ENCODE measurements around the gene FGFR3. TPM values are rescaled to one million over a fixed set of nuclear protein-coding genes. Genes with fewer than 3 reads are reported as not detected.

The FGFR3 gene
- total and polyA plus RNA-seq, 10 of the 15 experiments (the other 5 are each of a cell fraction or from before 2014, with no cell fraction given), result 0.05 to 0.33 (median 0.18) TPM; not detected in 6

DNA sequence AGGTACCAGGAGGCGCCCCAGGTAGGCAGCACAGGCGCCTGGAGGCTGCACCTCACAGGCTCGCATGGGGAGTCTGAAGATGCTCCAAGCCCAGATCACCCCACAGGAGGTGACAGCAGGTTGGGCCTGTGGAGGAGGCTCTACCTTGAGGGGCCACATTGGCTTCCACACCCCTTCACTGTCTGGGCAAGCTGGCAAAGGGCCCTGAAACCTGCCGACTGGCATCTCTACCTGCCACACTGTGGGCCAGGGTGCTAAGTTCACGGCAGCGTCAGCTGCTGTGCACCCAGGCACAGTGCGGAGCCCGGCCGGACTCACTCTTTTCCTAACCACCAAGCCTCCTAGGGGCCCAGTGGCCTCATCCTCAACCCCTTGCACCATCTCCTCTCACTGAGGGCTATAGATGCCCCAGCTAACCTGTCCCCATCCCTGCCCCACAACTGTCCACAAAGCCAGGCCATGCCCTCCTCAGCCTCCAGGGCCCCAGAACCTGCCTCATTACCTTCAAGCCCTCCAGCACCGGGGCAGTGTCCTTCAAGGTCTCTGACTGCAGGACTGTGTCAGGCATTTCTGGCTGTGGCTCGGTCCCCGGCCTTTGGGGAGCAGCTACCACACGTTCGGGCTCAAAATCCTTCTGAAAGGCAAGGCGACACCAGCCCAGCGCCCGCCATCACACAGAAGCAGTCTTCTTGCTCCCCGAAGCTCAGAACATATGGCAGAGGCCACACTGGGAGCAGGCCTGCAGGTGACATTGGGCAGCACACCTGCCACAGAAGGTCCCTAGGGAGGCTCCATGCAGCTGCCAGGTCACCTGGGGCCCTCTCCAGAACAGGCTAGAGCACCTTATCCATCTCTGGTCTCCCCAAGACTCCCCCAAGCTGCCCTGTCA, 28.8 kb downstream of the FGFR3 start:
- no peak overlapping the region for H3K4me3 ChIP-seq
- ChIA-PET RAD21 (ENCODE audit: unreplicated experiment) (no interaction called here), CTCF (interaction anchor here (1.5 kb wide), 1 partner anchor 78 kb away, joined by 4 read pairs; no protein-coding TSS in a partner anchor), POLR2A (interaction anchor here (0.5 kb wide), 1 partner anchor 609 kb away, joined by 3 read pairs; no protein-coding TSS in a partner anchor), SMC1A (ENCODE audit: uncharacterized antibody, unreplicated experiment) (no interaction called here)
- no peak for DNase-seq (ENCODE audit: low read depth, low spot score)
- H3K27ac ChIP-seq (ENCODE audit: control insufficient read depth, insufficient read depth), result no peak overlapping the region
- no peaks in the 10 kb centered on the region for H3K9me3 ChIP-seq (replicated peaks; ENCODE audit: control insufficient read depth, insufficient read depth, low read length)
- H3K9ac ChIP-seq (ENCODE audit: control insufficient read depth, insufficient read depth, low read length), result no peak overlapping the region
- H3K79me2 ChIP-seq (ENCODE audit: control insufficient read depth, insufficient read depth, low read length), result no peaks in the 10 kb centered on the region
- H3K36me3 ChIP-seq (ENCODE audit: control insufficient read depth in 2 of 2, insufficient read depth in 2 of 2, low read length in 1 of 2), result peaks cover 19 to 33% of the 10 kb centered on the region in 2 experiments; a peak in 3 of 4 replicates
- no peak overlapping the region for H3K4me2 ChIP-seq (ENCODE audit: control insufficient read depth, insufficient read depth)
- intact Hi-C loops (cut with micrococcal nuclease; ENCODE audit: unreplicated experiment) (no loop called here), in situ Hi-C loops (cut with MboI) (no loop called here)
- no peaks in the 10 kb centered on the region for H3K4me1 ChIP-seq (ENCODE audit: control insufficient read depth, insufficient read depth, low read length)
- no peak overlapping the region for H2AFZ ChIP-seq (ENCODE audit: control insufficient read depth, low read depth, low read length)
- no peak for FAIRE-seq
- no peaks in the 10 kb centered on the region for H4K20me1 ChIP-seq (ENCODE audit: control insufficient read depth, insufficient read depth)
- ATAC-seq, result no peak
- no peaks in the 10 kb centered on the region for H3K27me3 ChIP-seq (replicated peaks in 1 of 2; ENCODE audit: control insufficient read depth in 2 of 2, insufficient read depth in 2 of 2, low read length in 1 of 2)
- BruUV-seq (replicated peaks), result no TSS peak
- WGBS (ENCODE audit: insufficient coverage, insufficient replicate concordance, low lambda C conversion rate, missing lambda C conversion rate), result 93% methylated on average over 18 of the region's 18 CpGs
- TF ChIP-seq ZZZ3 (IDR thresholded peaks at IDR 0.05; ENCODE audit: control insufficient read depth, insufficient read length, low read depth) (no peak), CBFB (IDR thresholded peaks at IDR 0.05; ENCODE audit: low read depth) (no peak), SREBF2 (IDR thresholded peaks at IDR 0.05; ENCODE audit: low read length) (no peak), YBX1 (IDR thresholded peaks at IDR 0.05) (no peak), PML (IDR thresholded peaks at IDR 0.05; ENCODE audit: low read length) (no peak), POU2F2 (IDR thresholded peaks at IDR 0.05; ENCODE audit: borderline replicate concordance, low read depth, low read length) (no peak)
- TF ChIP-seq, protein P1, sequence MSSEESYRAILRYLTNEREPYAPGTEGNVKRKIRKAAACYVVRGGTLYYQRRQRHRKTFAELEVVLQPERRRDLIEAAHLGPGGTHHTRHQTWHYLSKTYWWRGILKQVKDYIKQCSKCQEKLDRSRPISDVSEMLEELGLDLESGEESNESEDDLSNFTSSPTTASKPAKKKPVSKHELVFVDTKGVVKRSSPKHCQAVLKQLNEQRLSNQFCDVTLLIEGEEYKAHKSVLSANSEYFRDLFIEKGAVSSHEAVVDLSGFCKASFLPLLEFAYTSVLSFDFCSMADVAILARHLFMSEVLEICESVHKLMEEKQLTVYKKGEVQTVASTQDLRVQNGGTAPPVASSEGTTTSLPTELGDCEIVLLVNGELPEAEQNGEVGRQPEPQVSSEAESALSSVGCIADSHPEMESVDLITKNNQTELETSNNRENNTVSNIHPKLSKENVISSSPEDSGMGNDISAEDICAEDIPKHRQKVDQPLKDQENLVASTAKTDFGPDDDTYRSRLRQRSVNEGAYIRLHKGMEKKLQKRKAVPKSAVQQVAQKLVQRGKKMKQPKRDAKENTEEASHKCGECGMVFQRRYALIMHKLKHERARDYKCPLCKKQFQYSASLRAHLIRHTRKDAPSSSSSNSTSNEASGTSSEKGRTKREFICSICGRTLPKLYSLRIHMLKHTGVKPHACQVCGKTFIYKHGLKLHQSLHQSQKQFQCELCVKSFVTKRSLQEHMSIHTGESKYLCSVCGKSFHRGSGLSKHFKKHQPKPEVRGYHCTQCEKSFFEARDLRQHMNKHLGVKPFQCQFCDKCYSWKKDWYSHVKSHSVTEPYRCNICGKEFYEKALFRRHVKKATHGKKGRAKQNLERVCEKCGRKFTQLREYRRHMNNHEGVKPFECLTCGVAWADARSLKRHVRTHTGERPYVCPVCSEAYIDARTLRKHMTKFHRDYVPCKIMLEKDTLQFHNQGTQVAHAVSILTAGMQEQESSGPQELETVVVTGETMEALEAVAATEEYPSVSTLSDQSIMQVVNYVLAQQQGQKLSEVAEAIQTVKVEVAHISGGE (CRISPR knock-in tag; IDR thresholded peaks at IDR 0.05), result no peak
- TF ChIP-seq, protein P2, sequence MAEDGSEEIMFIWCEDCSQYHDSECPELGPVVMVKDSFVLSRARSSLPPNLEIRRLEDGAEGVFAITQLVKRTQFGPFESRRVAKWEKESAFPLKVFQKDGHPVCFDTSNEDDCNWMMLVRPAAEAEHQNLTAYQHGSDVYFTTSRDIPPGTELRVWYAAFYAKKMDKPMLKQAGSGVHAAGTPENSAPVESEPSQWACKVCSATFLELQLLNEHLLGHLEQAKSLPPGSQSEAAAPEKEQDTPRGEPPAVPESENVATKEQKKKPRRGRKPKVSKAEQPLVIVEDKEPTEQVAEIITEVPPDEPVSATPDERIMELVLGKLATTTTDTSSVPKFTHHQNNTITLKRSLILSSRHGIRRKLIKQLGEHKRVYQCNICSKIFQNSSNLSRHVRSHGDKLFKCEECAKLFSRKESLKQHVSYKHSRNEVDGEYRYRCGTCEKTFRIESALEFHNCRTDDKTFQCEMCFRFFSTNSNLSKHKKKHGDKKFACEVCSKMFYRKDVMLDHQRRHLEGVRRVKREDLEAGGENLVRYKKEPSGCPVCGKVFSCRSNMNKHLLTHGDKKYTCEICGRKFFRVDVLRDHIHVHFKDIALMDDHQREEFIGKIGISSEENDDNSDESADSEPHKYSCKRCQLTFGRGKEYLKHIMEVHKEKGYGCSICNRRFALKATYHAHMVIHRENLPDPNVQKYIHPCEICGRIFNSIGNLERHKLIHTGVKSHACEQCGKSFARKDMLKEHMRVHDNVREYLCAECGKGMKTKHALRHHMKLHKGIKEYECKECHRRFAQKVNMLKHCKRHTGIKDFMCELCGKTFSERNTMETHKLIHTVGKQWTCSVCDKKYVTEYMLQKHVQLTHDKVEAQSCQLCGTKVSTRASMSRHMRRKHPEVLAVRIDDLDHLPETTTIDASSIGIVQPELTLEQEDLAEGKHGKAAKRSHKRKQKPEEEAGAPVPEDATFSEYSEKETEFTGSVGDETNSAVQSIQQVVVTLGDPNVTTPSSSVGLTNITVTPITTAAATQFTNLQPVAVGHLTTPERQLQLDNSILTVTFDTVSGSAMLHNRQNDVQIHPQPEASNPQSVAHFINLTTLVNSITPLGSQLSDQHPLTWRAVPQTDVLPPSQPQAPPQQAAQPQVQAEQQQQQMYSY (CRISPR knock-in tag; IDR thresholded peaks at IDR 0.05), result no peak
- TF ChIP-seq, protein P3, sequence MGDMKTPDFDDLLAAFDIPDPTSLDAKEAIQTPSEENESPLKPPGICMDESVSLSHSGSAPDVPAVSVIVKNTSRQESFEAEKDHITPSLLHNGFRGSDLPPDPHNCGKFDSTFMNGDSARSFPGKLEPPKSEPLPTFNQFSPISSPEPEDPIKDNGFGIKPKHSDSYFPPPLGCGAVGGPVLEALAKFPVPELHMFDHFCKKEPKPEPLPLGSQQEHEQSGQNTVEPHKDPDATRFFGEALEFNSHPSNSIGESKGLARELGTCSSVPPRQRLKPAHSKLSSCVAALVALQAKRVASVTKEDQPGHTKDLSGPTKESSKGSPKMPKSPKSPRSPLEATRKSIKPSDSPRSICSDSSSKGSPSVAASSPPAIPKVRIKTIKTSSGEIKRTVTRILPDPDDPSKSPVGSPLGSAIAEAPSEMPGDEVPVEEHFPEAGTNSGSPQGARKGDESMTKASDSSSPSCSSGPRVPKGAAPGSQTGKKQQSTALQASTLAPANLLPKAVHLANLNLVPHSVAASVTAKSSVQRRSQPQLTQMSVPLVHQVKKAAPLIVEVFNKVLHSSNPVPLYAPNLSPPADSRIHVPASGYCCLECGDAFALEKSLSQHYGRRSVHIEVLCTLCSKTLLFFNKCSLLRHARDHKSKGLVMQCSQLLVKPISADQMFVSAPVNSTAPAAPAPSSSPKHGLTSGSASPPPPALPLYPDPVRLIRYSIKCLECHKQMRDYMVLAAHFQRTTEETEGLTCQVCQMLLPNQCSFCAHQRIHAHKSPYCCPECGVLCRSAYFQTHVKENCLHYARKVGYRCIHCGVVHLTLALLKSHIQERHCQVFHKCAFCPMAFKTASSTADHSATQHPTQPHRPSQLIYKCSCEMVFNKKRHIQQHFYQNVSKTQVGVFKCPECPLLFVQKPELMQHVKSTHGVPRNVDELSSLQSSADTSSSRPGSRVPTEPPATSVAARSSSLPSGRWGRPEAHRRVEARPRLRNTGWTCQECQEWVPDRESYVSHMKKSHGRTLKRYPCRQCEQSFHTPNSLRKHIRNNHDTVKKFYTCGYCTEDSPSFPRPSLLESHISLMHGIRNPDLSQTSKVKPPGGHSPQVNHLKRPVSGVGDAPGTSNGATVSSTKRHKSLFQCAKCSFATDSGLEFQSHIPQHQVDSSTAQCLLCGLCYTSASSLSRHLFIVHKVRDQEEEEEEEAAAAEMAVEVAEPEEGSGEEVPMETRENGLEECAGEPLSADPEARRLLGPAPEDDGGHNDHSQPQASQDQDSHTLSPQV (IDR thresholded peaks at IDR 0.05), result no peak
- TF ChIP-seq, protein P4, sequence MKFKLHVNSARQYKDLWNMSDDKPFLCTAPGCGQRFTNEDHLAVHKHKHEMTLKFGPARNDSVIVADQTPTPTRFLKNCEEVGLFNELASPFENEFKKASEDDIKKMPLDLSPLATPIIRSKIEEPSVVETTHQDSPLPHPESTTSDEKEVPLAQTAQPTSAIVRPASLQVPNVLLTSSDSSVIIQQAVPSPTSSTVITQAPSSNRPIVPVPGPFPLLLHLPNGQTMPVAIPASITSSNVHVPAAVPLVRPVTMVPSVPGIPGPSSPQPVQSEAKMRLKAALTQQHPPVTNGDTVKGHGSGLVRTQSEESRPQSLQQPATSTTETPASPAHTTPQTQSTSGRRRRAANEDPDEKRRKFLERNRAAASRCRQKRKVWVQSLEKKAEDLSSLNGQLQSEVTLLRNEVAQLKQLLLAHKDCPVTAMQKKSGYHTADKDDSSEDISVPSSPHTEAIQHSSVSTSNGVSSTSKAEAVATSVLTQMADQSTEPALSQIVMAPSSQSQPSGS (IDR thresholded peaks at IDR 0.05; ENCODE audit: low read length), result no peak
